Upper lobe of left lung (tissue), 4 donors: Measurements from ENCODE around the gene SULT2B1.

Experiments
- CTCF ChIP-seq, 6 experiments: fragments of 450-650 bp in 4 of 6; fragments of 200-600 bp in 2 of 6; sonication (generic) in 2 of 6; IDR thresholded peaks; one replicate each; pipeline ENCODE4 v1.5.1; 2016 to 2019; ENCODE audit warnings: antibody characterized with exemption in 6 of 6
- EP300 ChIP-seq, 4 donors: sonication (generic); formaldehyde crosslinking; IDR thresholded peaks; one replicate each; pipeline ENCODE4 v1.5.1; 2017; ENCODE audit warnings: antibody characterized with exemption in 4 of 4, control low read depth in 2 of 4
- POLR2A ChIP-seq, 4 donors: fragments of 450-650 bp; IDR thresholded peaks; one replicate each; pipeline ENCODE4 v1.5.1; 2016 to 2017; ENCODE audit warnings: antibody characterized with exemption in 4 of 4, mild to moderate bottlenecking in 2 of 4
- POLR2AphosphoS5 ChIP-seq, 2 donors: sonication (generic); formaldehyde crosslinking; IDR thresholded peaks; one replicate each; pipeline ENCODE4 v1.5.1; 2017; ENCODE audit warnings: antibody characterized with exemption in 2 of 2

- TF ChIP-seq CTCF (IDR thresholded peaks at IDR 0.05) (no peak), POLR2A (IDR thresholded peaks at IDR 0.05) (no peak), EP300 (IDR thresholded peaks at IDR 0.05) (no peak), POLR2AphosphoS5 (IDR thresholded peaks at IDR 0.05) (no peak)
Measured at GRCh38 chr19:48514123-48514458, 37.9 kb upstream of the SULT2B1 start.
